Measurements from ENCODE around the gene TMEM131.
"Not testable (repeated sequence)": the region's sequence is repeated elsewhere in the genome, so short reads cannot be mapped to it uniquely, and the experiment has no call there.

The TMEM131 gene

DNA sequence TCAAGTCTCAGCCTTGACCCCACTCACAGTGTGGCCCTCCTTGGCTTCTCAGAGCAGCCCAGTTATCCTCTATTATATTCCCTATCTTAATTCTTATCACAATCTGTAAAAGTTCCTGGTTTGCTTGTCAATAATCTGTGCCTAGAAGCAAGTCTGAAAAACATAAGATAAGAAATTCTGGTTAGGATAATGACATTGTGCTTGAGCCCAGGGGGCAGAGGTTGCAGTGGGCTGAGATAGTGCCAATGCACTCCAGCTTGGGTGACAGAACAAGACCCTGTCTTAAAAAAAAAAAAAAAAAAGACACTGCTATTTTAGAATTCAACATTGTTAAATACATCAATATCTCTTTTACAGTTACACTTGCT, 63.9 kb downstream of the TMEM131 start:
- no peaks in the 10 kb centered on the region for H3K27me3 ChIP-seq (ENCODE audit: control insufficient read depth, insufficient read depth, low read length)
- no peak overlapping the region for H3K4me3 ChIP-seq (ENCODE audit: low read length)
- H3K27ac ChIP-seq (ENCODE audit: low read depth, low read length): no peak overlapping the region
- no peak overlapping the region for H3K9ac ChIP-seq (ENCODE audit: low read length)
- peaks cover 13% of the 10 kb centered on the region for H3K4me1 ChIP-seq (ENCODE audit: control insufficient read depth, insufficient read depth, low read length)
- no peaks in the 10 kb centered on the region for H3K36me3 ChIP-seq (ENCODE audit: control insufficient read depth, insufficient read depth, low read length)

DNA sequence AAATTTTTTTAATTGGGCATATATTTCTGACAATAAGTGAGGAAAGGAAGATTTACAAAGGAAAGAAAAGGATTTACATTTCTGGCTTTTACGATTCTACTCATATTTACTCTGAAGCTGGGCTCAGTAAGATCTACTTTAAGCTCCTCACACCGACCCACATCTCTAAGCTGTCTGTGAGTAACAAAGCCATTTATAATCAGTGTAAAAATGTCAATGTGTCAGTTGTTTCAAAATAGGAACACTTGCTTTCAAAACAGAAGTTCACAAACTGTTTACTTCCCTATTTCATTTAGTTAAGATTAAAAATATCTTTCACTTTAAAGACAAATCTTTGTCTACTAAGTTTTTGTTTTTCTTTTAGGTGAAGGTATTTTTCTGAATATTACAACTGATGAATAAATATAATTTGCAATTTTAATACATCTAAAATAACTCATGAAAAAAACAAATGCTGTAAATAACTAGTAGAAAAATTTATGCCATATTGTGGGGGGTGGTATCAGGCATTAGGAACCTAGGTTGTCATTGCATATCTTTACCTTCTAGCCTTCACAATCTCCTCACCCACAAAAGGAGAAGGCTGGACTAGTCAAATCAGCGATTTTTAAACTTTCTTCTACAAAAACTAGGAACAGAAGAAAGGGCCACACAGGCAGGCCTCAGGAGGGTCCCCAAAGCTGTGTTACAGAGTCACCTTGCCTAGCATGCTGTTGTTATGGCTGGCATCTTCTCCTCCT, 64.5 kb downstream of the TMEM131 start:
- no peak overlapping the region for H3K4me3 ChIP-seq (ENCODE audit: low read length)
- no peak overlapping the region for H3K9ac ChIP-seq (ENCODE audit: low read length)
- no peak overlapping the region for H3K27ac ChIP-seq (ENCODE audit: low read depth, low read length)
- H3K27me3 ChIP-seq (ENCODE audit: control insufficient read depth, insufficient read depth, low read length): no peaks in the 10 kb centered on the region
- H3K4me1 ChIP-seq (ENCODE audit: control insufficient read depth, insufficient read depth, low read length): peaks cover 13% of the 10 kb centered on the region
- H3K36me3 ChIP-seq (ENCODE audit: control insufficient read depth, insufficient read depth, low read length): no peaks in the 10 kb centered on the region

DNA sequence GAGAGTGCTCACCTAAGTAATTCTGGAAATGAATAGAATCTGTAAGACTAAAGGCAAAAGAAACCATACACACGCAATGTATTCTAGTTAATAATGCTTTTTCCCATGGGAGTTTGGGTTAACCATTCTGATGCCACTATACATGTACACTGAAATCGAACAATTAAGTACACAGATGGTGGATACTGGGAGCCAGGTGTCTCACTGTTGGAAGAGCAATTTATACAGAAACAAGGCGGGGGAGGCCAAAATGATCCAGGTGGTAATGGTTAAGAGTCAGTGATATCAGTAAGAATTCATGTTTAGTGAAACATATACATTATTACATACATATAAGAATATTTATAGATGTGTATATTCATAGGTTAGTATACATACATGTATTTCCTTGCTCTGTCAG, 67.2 kb downstream of the TMEM131 start:
- Histone ChIP-seq H3K36me3 (ENCODE audit: control insufficient read depth, insufficient read depth, low read length) (peaks cover 2% of the 10 kb centered on the region), H3K9ac (ENCODE audit: low read length) (no peak overlapping the region), H3K4me1 (ENCODE audit: control insufficient read depth, insufficient read depth, low read length) (no peaks in the 10 kb centered on the region), H3K4me3 (ENCODE audit: low read length) (no peak overlapping the region), H3K27me3 (ENCODE audit: control insufficient read depth, insufficient read depth, low read length) (no peaks in the 10 kb centered on the region), H3K27ac (ENCODE audit: low read depth, low read length) (no peak overlapping the region)

- Histone ChIP-seq H3K36me3 (ENCODE audit: control insufficient read depth, insufficient read depth, low read length) (peaks cover 2% of the 10 kb centered on the region), H3K4me1 (ENCODE audit: control insufficient read depth, insufficient read depth, low read length) (no peaks in the 10 kb centered on the region), H3K9ac (ENCODE audit: low read length) (no peak overlapping the region), H3K27me3 (ENCODE audit: control insufficient read depth, insufficient read depth, low read length) (no peaks in the 10 kb centered on the region), H3K4me3 (ENCODE audit: low read length) (no peak overlapping the region), H3K27ac (ENCODE audit: low read depth, low read length) (no peak overlapping the region)
Observed at GRCh38 chr2:97926946-97927345, 68.8 kb downstream of the TMEM131 start.

DNA sequence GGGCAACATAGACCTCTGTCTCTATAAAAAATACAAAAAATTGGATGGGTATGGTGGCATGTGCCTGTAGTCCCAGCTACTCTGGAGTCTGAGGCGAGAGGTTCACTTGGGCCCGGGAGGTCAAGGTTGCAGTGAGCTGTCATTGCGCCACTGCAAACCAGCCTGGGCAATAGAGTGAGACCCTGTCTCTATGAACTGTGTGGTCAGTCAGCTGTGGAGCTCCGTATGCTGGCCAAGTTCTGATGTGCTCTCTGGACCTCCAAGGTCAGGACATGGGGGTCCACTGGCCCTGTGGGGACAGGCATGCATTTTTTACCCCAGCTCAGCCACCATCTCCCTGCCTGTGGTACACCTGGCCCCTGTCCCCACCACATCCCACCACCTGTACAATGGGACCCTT, 71.6 kb downstream of the TMEM131 start:
- H3K27me3 ChIP-seq (ENCODE audit: control insufficient read depth, insufficient read depth, low read length): no peaks in the 10 kb centered on the region
- H3K36me3 ChIP-seq (ENCODE audit: control insufficient read depth, insufficient read depth, low read length): peaks cover 2% of the 10 kb centered on the region
- no peak overlapping the region for H3K27ac ChIP-seq (ENCODE audit: low read depth, low read length)

GRCh38 chr2:97919858-97920257, 75.9 kb downstream of the TMEM131 start:
- H3K9ac ChIP-seq (ENCODE audit: low read length): no peak overlapping the region
- H3K36me3 ChIP-seq (ENCODE audit: control insufficient read depth, insufficient read depth, low read length): no peaks in the 10 kb centered on the region
- H3K27ac ChIP-seq (ENCODE audit: low read depth, low read length): no peak overlapping the region
- H3K4me1 ChIP-seq (ENCODE audit: control insufficient read depth, insufficient read depth, low read length): no peaks in the 10 kb centered on the region
- H3K27me3 ChIP-seq (ENCODE audit: control insufficient read depth, insufficient read depth, low read length): no peaks in the 10 kb centered on the region
- no peak overlapping the region for H3K4me3 ChIP-seq (ENCODE audit: low read length)

More for the DNA sequence above, 71.6 kb downstream of the TMEM131 start:
- Histone ChIP-seq H3K9ac (ENCODE audit: low read length) (no peak overlapping the region), H3K4me1 (ENCODE audit: control insufficient read depth, insufficient read depth, low read length) (no peaks in the 10 kb centered on the region), H3K4me3 (ENCODE audit: low read length) (no peak overlapping the region)

DNA sequence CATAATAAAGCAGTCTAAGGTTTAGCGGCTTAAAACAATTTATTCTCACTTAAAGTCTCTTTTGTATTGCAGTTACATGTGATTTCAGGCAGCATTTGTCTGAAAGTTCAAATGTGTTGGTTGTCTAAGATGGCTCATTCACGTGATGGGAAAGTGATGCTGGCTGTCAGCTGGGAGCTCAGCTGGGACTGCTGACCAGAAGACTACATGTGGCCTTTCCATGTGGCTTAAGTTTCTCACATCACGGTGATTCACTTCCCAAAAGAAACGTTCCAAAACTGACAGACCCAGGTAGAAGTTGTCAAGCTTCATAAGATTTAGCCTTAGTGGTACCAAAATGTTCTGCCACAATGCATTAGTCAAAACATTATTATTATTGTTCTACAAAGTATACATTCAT, 76.9 kb downstream of the TMEM131 start:
- no peaks in the 10 kb centered on the region for H3K4me1 ChIP-seq (ENCODE audit: control insufficient read depth, insufficient read depth, low read length)
- H3K9ac ChIP-seq (ENCODE audit: low read length): no peak overlapping the region
- H3K36me3 ChIP-seq (ENCODE audit: control insufficient read depth, insufficient read depth, low read length): no peaks in the 10 kb centered on the region
- H3K4me3 ChIP-seq (ENCODE audit: low read length): no peak overlapping the region
- H3K27ac ChIP-seq (ENCODE audit: low read depth, low read length): no peak overlapping the region
- H3K27me3 ChIP-seq (ENCODE audit: control insufficient read depth, insufficient read depth, low read length): no peaks in the 10 kb centered on the region

DNA sequence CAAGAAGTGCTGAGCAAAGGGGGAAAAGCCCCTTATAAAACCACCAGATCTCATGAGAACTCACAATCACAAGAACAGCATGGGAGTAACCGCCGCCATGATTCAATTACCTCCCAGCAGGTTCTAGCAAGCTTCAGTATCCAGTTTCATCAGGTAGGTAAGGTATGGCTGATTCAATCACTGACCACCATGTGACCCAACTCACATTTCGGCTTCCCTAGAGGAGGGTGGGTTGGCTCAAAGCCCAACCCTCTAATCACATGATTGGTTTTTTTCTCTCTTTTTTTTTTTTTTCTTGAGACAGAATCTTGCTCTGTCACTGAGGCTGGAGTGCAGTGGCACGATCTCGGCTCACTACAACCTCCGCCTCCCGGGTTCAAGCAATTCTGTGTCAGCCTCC, 78.1 kb downstream of the TMEM131 start:
- not testable (repeated sequence) for H3K36me3 ChIP-seq (ENCODE audit: control insufficient read depth, insufficient read depth, low read length); H3K9ac ChIP-seq (ENCODE audit: low read length); H3K4me3 ChIP-seq (ENCODE audit: low read length); H3K4me1 ChIP-seq (ENCODE audit: control insufficient read depth, insufficient read depth, low read length); H3K27ac ChIP-seq (ENCODE audit: low read depth, low read length); H3K27me3 ChIP-seq (ENCODE audit: control insufficient read depth, insufficient read depth, low read length)

- no peak overlapping the region for H3K27ac ChIP-seq (ENCODE audit: low read depth, low read length)
- no peak overlapping the region for H3K4me3 ChIP-seq (ENCODE audit: low read length)
- no peaks in the 10 kb centered on the region for H3K4me1 ChIP-seq (ENCODE audit: control insufficient read depth, insufficient read depth, low read length)
Observed at GRCh38 chr2:97914691-97915213, 81.0 kb downstream of the TMEM131 start.

GRCh38 chr2:97913846-97914245, 81.9 kb downstream of the TMEM131 start:
- no peaks in the 10 kb centered on the region for H3K4me1 ChIP-seq (ENCODE audit: control insufficient read depth, insufficient read depth, low read length)
- no peaks in the 10 kb centered on the region for H3K27me3 ChIP-seq (ENCODE audit: control insufficient read depth, insufficient read depth, low read length)
- H3K36me3 ChIP-seq (ENCODE audit: control insufficient read depth, insufficient read depth, low read length): no peaks in the 10 kb centered on the region
- no peak overlapping the region for H3K9ac ChIP-seq (ENCODE audit: low read length)
- no peak overlapping the region for H3K4me3 ChIP-seq (ENCODE audit: low read length)
- no peak overlapping the region for H3K27ac ChIP-seq (ENCODE audit: low read depth, low read length)

More at GRCh38 chr2:97914691-97915213, 81.0 kb downstream of the TMEM131 start:
- Histone ChIP-seq H3K36me3 (ENCODE audit: control insufficient read depth, insufficient read depth, low read length) (no peaks in the 10 kb centered on the region), H3K27me3 (ENCODE audit: control insufficient read depth, insufficient read depth, low read length) (no peaks in the 10 kb centered on the region), H3K9ac (ENCODE audit: low read length) (no peak overlapping the region)

DNA sequence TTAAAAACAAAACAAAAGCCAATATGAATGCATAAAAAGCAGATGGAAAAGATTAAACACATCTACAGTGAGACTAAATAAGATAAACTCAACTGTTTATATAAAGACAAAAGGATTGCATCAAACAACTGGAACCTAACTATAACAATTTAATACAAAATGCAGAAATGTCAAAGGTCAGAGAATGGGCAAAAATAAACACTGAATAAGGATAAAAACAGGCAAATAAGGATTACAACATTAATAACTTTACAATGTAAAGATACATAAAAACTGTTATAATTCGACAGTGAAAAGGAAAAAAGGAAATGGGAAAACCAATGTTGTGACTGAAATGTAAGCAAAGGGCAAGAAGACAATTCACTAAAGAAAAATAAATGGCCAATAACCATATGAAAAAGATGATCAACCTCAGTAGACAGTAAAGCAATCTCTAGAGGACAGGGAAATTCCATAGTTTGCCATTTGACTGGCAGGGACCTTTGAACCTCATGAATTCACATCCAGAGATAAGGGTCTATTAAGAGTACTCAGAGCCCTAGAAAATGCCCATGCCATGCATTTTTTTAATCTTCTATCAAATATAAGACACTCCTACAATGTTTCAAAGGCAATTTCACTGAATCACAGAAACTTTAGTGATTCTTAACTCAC, 83.7 kb downstream of the TMEM131 start:
- H3K27me3 ChIP-seq (ENCODE audit: control insufficient read depth, insufficient read depth, low read length): no peaks in the 10 kb centered on the region
- no peak overlapping the region for H3K27ac ChIP-seq (ENCODE audit: low read depth, low read length)
- no peaks in the 10 kb centered on the region for H3K4me1 ChIP-seq (ENCODE audit: control insufficient read depth, insufficient read depth, low read length)
- H3K4me3 ChIP-seq (ENCODE audit: low read length): no peak overlapping the region
- H3K9ac ChIP-seq (ENCODE audit: low read length): no peak overlapping the region
- H3K36me3 ChIP-seq (ENCODE audit: control insufficient read depth, insufficient read depth, low read length): no peaks in the 10 kb centered on the region

- Histone ChIP-seq H3K27ac (ENCODE audit: low read depth, low read length) (no peak overlapping the region), H3K27me3 (ENCODE audit: control insufficient read depth, insufficient read depth, low read length) (no peaks in the 10 kb centered on the region), H3K9ac (ENCODE audit: low read length) (no peak overlapping the region), H3K36me3 (ENCODE audit: control insufficient read depth, insufficient read depth, low read length) (peaks cover 3% of the 10 kb centered on the region), H3K4me1 (ENCODE audit: control insufficient read depth, insufficient read depth, low read length) (no peaks in the 10 kb centered on the region), H3K4me3 (ENCODE audit: low read length) (no peak overlapping the region)
Observed at GRCh38 chr2:97911206-97911921, 84.4 kb downstream of the TMEM131 start.
